Activated effector memory CD4-positive, alpha-beta T cell treated with Interleukin-2 at 50 U/mL for 16 hours (primary cell): Measurements from ENCODE around the gene JAK2.
"Not testable (repeated sequence)": the region's sequence is repeated elsewhere in the genome, so short reads cannot be mapped to it uniquely, and the experiment has no call there.

ENCODE experiments used
- DNase-seq: peaks from one replicate; pipeline ENCODE4 v3.0.0-alpha.2; 2020

The JAK2 gene

GRCh38 chr9:4982721-4983482 is 2.2 kb upstream of the JAK2 start:
- no peak for DNase-seq

- DNase-seq, result no peak
Measured at GRCh38 chr9:4983601-4984165, 1.4 kb upstream of the JAK2 start.

GRCh38 chr9:4984171-4984620 is 876 bp upstream of the JAK2 start:
- DNase-seq, result no peak

GRCh38 chr9:4985386-4986266 is 554 bp downstream of the JAK2 start:
- DNase-seq, result peak; percentile 19

GRCh38 chr9:4986296-4986695 is 1.2 kb downstream of the JAK2 start:
- no peak for DNase-seq

- no peak for DNase-seq
Measured at GRCh38 chr9:4986783-4987182, 1.7 kb downstream of the JAK2 start.

- DNase-seq, result peak; percentile 20
Measured at GRCh38 chr9:4987961-4988421, 2.9 kb downstream of the JAK2 start.

- DNase-seq, result no peak
Measured at GRCh38 chr9:4992872-4993271, 7.8 kb downstream of the JAK2 start.

GRCh38 chr9:4994166-4994890 is 9.3 kb downstream of the JAK2 start:
- DNase-seq, result no peak

GRCh38 chr9:4997196-4997595 is 12.1 kb downstream of the JAK2 start:
- no peak for DNase-seq

GRCh38 chr9:4997631-4998030 is 12.6 kb downstream of the JAK2 start:
- DNase-seq, result no peak

- no peak for DNase-seq
Measured at GRCh38 chr9:5002811-5003210, 17.7 kb downstream of the JAK2 start.

GRCh38 chr9:5004481-5004880 is 19.4 kb downstream of the JAK2 start:
- no peak for DNase-seq

- DNase-seq, result no peak
Measured at GRCh38 chr9:5008202-5008601, 23.1 kb downstream of the JAK2 start.

- no peak for DNase-seq
Measured at GRCh38 chr9:5013374-5013773, 28.3 kb downstream of the JAK2 start.

- no peak for DNase-seq
Measured at GRCh38 chr9:5015934-5016333, 30.9 kb downstream of the JAK2 start.

GRCh38 chr9:5025416-5025815 is 40.3 kb downstream of the JAK2 start:
- DNase-seq, result no peak

- not testable (repeated sequence) for DNase-seq
Measured at GRCh38 chr9:5031941-5032340, 46.9 kb downstream of the JAK2 start.

GRCh38 chr9:5040730-5041389 is 55.8 kb downstream of the JAK2 start:
- DNase-seq, result no peak

GRCh38 chr9:5041390-5042115 is 56.5 kb downstream of the JAK2 start:
- no peak for DNase-seq

GRCh38 chr9:5042661-5043178 is 57.6 kb downstream of the JAK2 start:
- no peak for DNase-seq
